ENCODE measurements around the gene SLC24A3. TPM values are rescaled to one million over a fixed set of nuclear protein-coding genes. Genes with fewer than 3 reads are reported as not detected.

The SLC24A3 gene
- total RNA-seq, 1 donor from 2014 or later = 0.10 TPM

GRCh38 chr20:19374216-19374615 lies 161.8 kb downstream of the SLC24A3 start:
- Mint-ChIP-seq H3K27ac (ENCODE audit: unreplicated experiment) (no peak overlapping the region), H3K4me3 (ENCODE audit: unreplicated experiment) (no peak overlapping the region), H3K9me3 (ENCODE audit: low read depth) (peaks cover 2% of the 10 kb centered on the region), H3K36me3 (ENCODE audit: low read depth) (no peaks in the 10 kb centered on the region), H3K27me3 (ENCODE audit: low read depth) (peaks cover 3% of the 10 kb centered on the region), H3K4me1 (ENCODE audit: low read depth) (no peaks in the 10 kb centered on the region)
- no peak for DNase-seq (ENCODE audit: low spot score)
- TF ChIP-seq CTCF (IDR thresholded peaks at IDR 0.05) = no peak

GRCh38 chr20:19375395-19375794 lies 163.0 kb downstream of the SLC24A3 start:
- Mint-ChIP-seq H3K27me3 (ENCODE audit: low read depth) (peaks cover 3% of the 10 kb centered on the region), H3K4me1 (ENCODE audit: low read depth) (no peaks in the 10 kb centered on the region)
- no peak for DNase-seq (ENCODE audit: low spot score)

GRCh38 chr20:19375801-19376200 lies 163.4 kb downstream of the SLC24A3 start:
- Mint-ChIP-seq H3K9me3 (ENCODE audit: low read depth) (peaks cover 2% of the 10 kb centered on the region), H3K4me3 (ENCODE audit: unreplicated experiment) (no peak overlapping the region), H3K27ac (ENCODE audit: unreplicated experiment) (no peak overlapping the region), H3K4me1 (ENCODE audit: low read depth) (no peaks in the 10 kb centered on the region), H3K27me3 (ENCODE audit: low read depth) (peaks cover 3% of the 10 kb centered on the region), H3K36me3 (ENCODE audit: low read depth) (no peaks in the 10 kb centered on the region)
- TF ChIP-seq CTCF (IDR thresholded peaks at IDR 0.05) = no peak
- no peak for DNase-seq (ENCODE audit: low spot score)

More at GRCh38 chr20:19375395-19375794, 163.0 kb downstream of the SLC24A3 start:
- Mint-ChIP-seq H3K27ac (ENCODE audit: unreplicated experiment) (no peak overlapping the region), H3K36me3 (ENCODE audit: low read depth) (no peaks in the 10 kb centered on the region), H3K4me3 (ENCODE audit: unreplicated experiment) (no peak overlapping the region), H3K9me3 (ENCODE audit: low read depth) (peaks cover 2% of the 10 kb centered on the region)
- TF ChIP-seq CTCF (IDR thresholded peaks at IDR 0.05) = no peak

- no peak for DNase-seq (ENCODE audit: low spot score)
- H3K4me3 Mint-ChIP-seq (ENCODE audit: unreplicated experiment) = no peak overlapping the region
- no peak for TF ChIP-seq CTCF (IDR thresholded peaks at IDR 0.05)
- H3K4me1 Mint-ChIP-seq (ENCODE audit: low read depth) = no peaks in the 10 kb centered on the region
- H3K27me3 Mint-ChIP-seq (ENCODE audit: low read depth) = peaks cover 3% of the 10 kb centered on the region
- H3K9me3 Mint-ChIP-seq (ENCODE audit: low read depth) = peaks cover 2% of the 10 kb centered on the region
- H3K27ac Mint-ChIP-seq (ENCODE audit: unreplicated experiment) = no peak overlapping the region
- no peaks in the 10 kb centered on the region for H3K36me3 Mint-ChIP-seq (ENCODE audit: low read depth)
Measured at GRCh38 chr20:19376451-19377229, 164.2 kb downstream of the SLC24A3 start.

- no peak for DNase-seq (ENCODE audit: low spot score)
- no peak for TF ChIP-seq CTCF (IDR thresholded peaks at IDR 0.05)
- Mint-ChIP-seq H3K9me3 (ENCODE audit: low read depth) (peaks cover 2% of the 10 kb centered on the region), H3K36me3 (ENCODE audit: low read depth) (no peaks in the 10 kb centered on the region), H3K4me3 (ENCODE audit: unreplicated experiment) (no peak overlapping the region), H3K27me3 (ENCODE audit: low read depth) (peaks cover 3% of the 10 kb centered on the region), H3K4me1 (ENCODE audit: low read depth) (no peaks in the 10 kb centered on the region), H3K27ac (ENCODE audit: unreplicated experiment) (no peak overlapping the region)
Measured at GRCh38 chr20:19378058-19378457, 165.6 kb downstream of the SLC24A3 start.

Measured in chondrocyte (in vitro differentiated cells).